ENCODE measurements around the gene OR2T34.
A peak's percentile ranks its signal among the peaks of the same experiment; 100 is the strongest.
"Not testable (repeated sequence)": the region's sequence is repeated elsewhere in the genome, so short reads cannot be mapped to it uniquely, and the experiment has no call there.

OR2T34 gene

GRCh38 chr1:248574657-248575056 lies at the start of gene OR2T34:
OR2T34 (minus strand) TSS chr1:248574757; CDS start chr1:248574757, 0 bp downstream.
- DNase-seq = not testable (repeated sequence)

DNA sequence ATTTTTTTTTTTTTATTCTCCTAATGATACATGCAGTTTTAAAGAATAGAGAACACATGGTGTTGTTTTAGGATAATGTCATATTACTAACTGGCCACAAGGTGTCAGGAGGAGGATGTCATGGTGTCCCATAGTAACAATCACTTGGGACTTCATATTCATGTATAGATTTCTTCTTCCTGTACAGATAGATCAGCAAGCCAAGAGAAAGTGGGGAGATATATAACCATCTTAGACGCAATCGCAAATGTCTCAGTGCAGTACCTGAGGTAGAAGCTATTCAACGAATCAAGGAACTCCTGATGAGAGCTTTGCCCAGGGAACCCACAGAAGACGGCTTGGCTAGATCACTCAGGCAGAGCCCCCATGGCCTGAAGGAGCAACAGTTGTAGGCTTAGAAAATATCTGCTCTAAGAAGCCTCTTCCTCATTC lies 48.0 kb upstream of the OR2T34 start:
- DNase-seq = peak; percentile 21

- DNase-seq = no peak
Measured at GRCh38 chr1:248621770-248622169, 47.2 kb upstream of the OR2T34 start.

- peak; percentile 48 for DNase-seq
Measured at GRCh38 chr1:248618878-248619277, 44.3 kb upstream of the OR2T34 start.

- no peak for DNase-seq
Measured at GRCh38 chr1:248618119-248618518, 43.6 kb upstream of the OR2T34 start.

DNA sequence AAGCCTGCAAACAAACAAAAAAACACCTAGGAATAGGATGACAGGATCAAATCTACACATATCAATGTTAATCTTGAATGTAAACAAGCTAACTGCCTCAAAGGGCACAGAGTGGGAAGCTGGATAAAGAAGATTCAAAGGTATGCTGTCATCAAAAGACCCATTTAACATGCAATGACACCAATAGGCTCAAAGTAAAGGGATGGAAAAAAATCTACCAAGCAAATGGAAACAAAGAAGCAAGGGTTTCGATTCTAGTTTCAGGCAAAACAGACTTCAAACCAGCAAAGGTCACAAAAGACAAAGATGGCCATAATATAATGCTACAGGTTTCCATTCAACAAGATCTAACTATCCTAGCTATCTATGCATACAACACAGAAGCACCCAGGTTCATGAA lies 39.2 kb upstream of the OR2T34 start:
- DNase-seq = no peak

- no peak for DNase-seq
Measured at GRCh38 chr1:248611883-248612414, 37.4 kb upstream of the OR2T34 start.

GRCh38 chr1:248610301-248610700 lies 35.7 kb upstream of the OR2T34 start:
- DNase-seq = no peak

GRCh38 chr1:248599396-248599795 lies 24.8 kb upstream of the OR2T34 start:
- no peak for DNase-seq

DNA sequence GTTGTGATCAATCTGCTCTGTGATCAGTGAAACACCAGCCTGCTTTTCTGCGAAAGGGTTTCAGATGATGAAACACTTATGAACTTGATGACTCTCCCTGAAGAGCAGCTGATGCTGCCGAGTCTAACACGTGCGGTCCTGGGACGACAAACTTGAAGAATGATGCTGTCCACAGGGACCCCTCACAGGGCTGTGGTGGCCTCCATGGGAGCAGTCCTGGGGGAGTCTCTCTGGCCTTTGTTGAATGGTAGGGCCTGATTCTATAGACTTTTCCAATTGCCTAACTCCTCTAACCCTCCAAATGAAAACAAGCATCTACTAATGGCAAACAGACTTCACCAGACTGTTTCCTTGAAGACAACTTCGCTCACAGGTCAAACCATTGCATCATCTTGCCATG lies 23.0 kb upstream of the OR2T34 start, which contains the start of gene OR2T10:
TSS of gene OR2T10 (minus strand) at position 112 of the 400 bp plus-strand sequence. CDS start 3,932 bp downstream, outside the sequence.
- DNase-seq = no peak

DNA sequence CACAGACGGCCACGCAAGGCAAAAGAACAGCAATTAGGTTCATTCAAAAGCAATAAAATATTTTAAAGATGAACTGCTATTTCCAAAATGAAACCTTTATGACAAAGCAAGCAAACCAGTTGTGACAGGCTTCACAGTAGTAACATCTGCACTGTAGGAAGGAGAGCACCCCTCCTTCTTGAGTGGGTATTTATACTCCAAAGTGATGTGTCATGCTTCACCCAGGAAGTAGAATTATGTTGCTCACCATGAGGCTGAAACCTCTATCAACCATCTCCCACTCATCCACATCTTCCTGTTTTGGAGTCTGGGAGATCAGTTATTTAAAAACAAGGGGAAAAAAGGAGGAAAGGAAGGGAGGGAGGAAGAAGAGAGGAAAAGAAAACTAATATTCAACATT lies 22.1 kb upstream of the OR2T34 start:
- DNase-seq = no peak

DNA sequence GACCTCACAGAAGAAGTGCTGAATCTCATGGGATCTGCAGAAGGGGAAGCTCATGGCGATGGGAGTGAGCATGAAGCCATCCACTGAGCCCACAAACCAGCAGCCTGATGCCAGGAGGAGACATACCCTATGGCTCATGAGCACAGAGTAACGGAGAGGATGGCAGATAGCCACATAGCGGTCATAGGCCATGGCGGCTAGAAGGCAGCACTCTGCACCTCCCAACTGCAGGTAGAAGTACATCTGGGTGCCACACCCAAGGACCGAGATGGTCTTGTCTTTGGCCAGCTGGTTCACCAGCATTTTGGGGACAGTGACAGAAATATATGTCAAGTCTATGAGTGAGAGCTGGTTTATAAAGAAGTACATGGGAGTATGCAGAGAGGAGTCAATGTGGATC lies 18.7 kb upstream of the OR2T34 start:
- no peak for DNase-seq

GRCh38 chr1:248592655-248593054 lies 18.1 kb upstream of the OR2T34 start:
- DNase-seq = no peak

- DNase-seq = no peak
Measured at GRCh38 chr1:248590055-248590454, 15.5 kb upstream of the OR2T34 start.

DNA sequence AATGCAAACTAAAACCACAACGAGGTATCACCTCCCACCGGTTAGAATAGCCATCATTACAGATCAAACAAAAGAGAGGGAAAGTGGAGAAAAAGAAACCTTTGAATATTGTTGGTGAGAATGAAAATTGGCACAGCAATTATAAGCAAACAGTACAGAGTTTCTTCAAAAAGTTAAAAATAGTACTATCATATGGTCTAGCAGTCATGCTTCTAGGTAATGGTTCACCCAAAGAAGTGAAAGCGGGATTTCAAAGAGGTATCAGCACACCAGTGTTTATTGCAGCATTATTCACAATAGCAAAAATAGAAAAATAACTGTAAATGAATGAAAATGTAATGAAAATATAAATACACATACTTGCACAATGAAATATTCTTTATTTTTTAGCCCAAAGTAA lies 14.8 kb upstream of the OR2T34 start:
- DNase-seq = no peak

GRCh38 chr1:248585266-248585665 lies 10.7 kb upstream of the OR2T34 start:
- no peak for DNase-seq

DNA sequence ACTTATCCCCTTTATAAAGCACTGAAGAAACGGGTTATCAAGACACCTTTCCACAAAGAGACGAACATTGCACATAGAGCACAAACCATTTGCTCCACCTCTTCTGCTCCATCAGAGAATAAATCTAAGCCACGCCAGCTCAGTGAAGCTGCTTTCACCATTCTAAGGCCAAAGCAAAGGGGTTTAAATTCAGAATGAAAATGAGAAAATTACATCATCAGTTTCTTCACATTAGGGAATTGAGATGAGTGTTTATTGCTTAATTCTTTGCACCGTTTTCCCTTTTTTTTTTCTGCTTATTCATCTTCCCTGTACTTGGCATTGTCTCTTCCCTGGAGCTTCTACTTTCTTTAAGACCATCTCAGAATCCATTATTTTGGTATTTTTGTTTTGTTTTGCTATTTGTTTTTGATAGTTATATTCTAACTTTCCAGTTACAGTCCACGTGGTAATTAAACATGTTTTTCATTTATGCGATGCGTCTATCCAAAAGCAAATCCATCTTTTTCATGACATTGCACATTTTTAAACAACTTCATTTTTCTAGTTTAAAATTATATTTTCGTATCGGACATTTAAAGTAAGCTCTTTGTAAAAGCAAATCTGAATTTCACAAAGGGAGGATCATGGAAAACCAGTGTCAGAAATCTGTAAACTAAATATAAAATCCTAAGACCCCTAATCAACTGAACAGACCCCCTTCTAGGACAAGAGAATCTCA lies 1.9 kb upstream of the OR2T34 start:
- no peak for DNase-seq

DNA sequence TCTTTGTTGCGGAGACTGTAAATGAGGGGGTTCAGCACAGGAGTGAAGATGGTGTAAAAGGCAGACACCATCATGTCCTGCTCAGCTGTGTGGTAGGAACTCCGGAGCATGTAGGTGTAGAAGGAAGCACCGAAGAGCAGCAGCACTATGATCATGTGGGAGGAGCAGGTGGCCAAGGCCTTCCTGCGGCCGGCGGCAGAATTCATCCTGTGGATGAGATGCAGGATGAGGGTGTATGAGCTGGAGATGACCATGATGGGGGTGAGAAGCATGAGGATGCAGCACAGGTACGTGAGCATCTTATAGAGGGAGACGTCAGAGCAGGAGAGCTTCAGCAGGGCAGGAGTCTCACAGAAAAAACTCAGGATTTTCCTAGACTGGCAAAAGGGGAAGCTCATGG lies 701 bp downstream of the OR2T34 start:
- not testable (repeated sequence) for DNase-seq

DNA sequence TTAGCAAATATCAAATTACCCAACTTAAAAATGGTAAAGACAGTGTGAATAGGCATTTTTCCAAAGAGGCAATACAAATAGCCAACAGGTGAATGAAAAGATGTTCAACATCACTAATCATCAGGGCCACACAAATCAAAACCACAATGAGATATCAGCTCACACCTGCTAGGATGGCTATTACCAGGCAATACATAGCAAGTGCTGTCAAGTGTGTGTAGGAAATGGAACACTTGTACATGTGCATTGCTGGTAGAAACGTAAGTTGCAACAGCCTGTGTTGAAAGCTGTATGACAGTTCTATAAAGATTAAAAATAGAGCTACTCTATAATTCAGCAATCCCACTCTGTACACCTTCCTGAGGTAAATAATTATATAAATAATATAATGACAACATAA lies 2.5 kb downstream of the OR2T34 start:
- not testable (repeated sequence) for DNase-seq

GRCh38 chr1:248570811-248571210 lies 3.7 kb downstream of the OR2T34 start:
- DNase-seq = not testable (repeated sequence)

DNA sequence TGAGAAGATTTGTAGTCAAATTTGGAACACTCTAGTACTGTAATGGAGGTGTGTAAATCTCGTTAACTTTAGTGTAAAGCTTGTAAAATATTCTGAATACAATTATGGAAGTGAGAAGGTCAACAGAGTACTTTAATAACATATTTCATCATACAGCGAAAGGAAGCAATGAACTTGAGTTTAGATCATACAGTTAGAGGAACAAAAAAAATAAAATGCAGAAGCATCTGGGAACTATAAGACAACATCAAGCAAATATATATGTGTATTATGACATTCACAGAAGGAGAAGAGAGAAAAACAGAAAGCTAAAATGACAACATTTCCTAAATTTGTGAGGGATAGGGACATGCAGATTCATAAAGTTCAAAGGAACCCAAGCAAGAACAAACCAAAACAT lies 5.5 kb downstream of the OR2T34 start:
- not testable (repeated sequence) for DNase-seq

DNA sequence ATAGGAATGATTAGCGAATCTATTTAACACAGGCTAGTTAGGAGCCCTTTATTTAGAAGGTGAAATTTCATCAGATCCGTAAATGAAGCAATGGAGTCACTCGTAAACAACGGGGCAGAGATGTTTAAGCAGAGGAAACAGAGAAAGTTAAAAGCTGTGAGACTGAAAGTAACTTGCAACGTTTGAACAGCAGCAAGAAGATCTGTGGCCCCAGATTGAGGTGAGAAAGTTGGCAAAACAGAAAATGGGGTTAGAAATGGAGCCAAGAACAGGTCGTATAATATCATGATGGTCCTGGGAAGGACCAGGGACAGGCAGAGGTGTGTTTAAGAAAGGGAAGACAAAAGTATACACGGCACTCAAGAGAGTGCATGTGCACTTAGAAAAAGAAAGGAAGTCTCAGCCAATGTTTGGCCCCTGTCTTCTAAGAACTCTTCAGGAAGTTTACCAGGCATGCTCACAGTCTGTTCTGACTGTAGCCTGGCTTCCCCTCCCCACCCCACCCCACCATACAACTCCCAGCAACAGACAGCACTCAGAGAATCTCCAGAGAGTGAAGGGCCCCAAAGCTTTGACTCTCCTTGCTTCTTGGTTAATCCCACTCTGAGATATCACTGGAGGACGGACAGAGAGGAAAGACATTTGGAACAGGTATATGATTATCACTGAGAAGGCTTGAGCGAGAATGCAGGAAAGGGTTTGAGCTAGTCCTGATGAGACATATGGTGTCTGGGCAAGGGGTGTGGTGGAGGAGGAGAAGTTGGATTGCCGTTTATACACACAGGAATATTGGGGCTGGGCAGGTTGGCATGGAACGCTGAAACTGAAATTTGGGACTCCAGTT lies 8.8 kb downstream of the OR2T34 start:
- peak; percentile 23 for DNase-seq

- DNase-seq = not testable (repeated sequence)
Measured at GRCh38 chr1:248562672-248563071, 11.9 kb downstream of the OR2T34 start, which contains the start of gene OR2T29. OR2T29 (minus strand) TSS chr1:248562772; CDS start chr1:248559491, 3,281 bp downstream.

GRCh38 chr1:248551027-248551426 lies 23.5 kb downstream of the OR2T34 start:
- DNase-seq = not testable (repeated sequence)
